WERI-Rb-1 (cell line): ENCODE results near the gene EPHA4.

Experiments
- DNase-seq: peaks from one replicate; pipeline ENCODE4 v3.0.0-alpha.2; 2020
- H3K27ac ChIP-seq: fragments of 250-450 bp; sonication (Bioruptor Pico); 2 replicates; pipeline ENCODE4 v1.5.1; 2020; ENCODE audit warnings: mild to moderate bottlenecking, moderate library complexity
- H3K27me3 ChIP-seq: fragments of 250-450 bp; sonication (Bioruptor Pico); 2 replicates; pipeline ENCODE4 v1.5.1; 2021; ENCODE audit warnings: mild to moderate bottlenecking, low read depth, moderate library complexity; ENCODE audit not compliant: insufficient read depth, severe bottlenecking
- H3K36me3 ChIP-seq: fragments of 250-450 bp; sonication (Bioruptor Pico); 2 replicates; pipeline ENCODE4 v1.5.1; 2020; ENCODE audit warnings: mild to moderate bottlenecking, moderate library complexity
- H3K4me3 ChIP-seq: 2 replicates; pipeline ENCODE4 v1.5.1; 2011; ENCODE audit warnings: low read depth, mild to moderate bottlenecking, control low read depth, low read length
- H3K9me3 ChIP-seq: fragments of 250-450 bp; sonication (Bioruptor Pico); 2 replicates; pipeline ENCODE4 v1.5.1; 2021; ENCODE audit warnings: mild to moderate bottlenecking, moderate library complexity; ENCODE audit not compliant: severe bottlenecking
- CTCF ChIP-seq: IDR thresholded peaks from 2 replicates; pipeline ENCODE4 v1.5.1; 2011; ENCODE audit warnings: low read depth, mild to moderate bottlenecking, control low read depth, inconsistent platforms, low read length

The EPHA4 gene

GRCh38 chr2:221521233-221521845, 50.8 kb downstream of the EPHA4 start:
- H3K36me3 ChIP-seq, result no peaks in the 10 kb centered on the region
- no peak for TF ChIP-seq CTCF
- no peaks in the 10 kb centered on the region for H3K27me3 ChIP-seq
- no peak overlapping the region for H3K4me3 ChIP-seq
- H3K27ac ChIP-seq, result no peak overlapping the region
- H3K9me3 ChIP-seq, result no peaks in the 10 kb centered on the region
- DNase-seq, result no peak

GRCh38 chr2:221518935-221519625, 53.0 kb downstream of the EPHA4 start:
- Histone ChIP-seq H3K27me3 (no peaks in the 10 kb centered on the region), H3K27ac (no peak overlapping the region), H3K9me3 (no peaks in the 10 kb centered on the region), H3K36me3 (no peaks in the 10 kb centered on the region), H3K4me3 (no peak overlapping the region)
- TF ChIP-seq CTCF, result no peak
- DNase-seq, result no peak

GRCh38 chr2:221518201-221518934, 53.7 kb downstream of the EPHA4 start:
- no peaks in the 10 kb centered on the region for H3K9me3 ChIP-seq
- no peak for TF ChIP-seq CTCF
- H3K27ac ChIP-seq, result no peak overlapping the region
- DNase-seq, result no peak
- H3K27me3 ChIP-seq, result no peaks in the 10 kb centered on the region
- H3K4me3 ChIP-seq, result no peak overlapping the region
- no peaks in the 10 kb centered on the region for H3K36me3 ChIP-seq

- DNase-seq, result no peak
- Histone ChIP-seq H3K27ac (no peak overlapping the region), H3K27me3 (no peaks in the 10 kb centered on the region), H3K36me3 (no peaks in the 10 kb centered on the region), H3K4me3 (no peak overlapping the region), H3K9me3 (no peaks in the 10 kb centered on the region)
- no peak for TF ChIP-seq CTCF
These were observed 54.4 kb downstream of the EPHA4 start for GRCh38 chr2:221517696-221518151.

GRCh38 chr2:221517146-221517695, 54.9 kb downstream of the EPHA4 start:
- Histone ChIP-seq H3K27ac (no peak overlapping the region), H3K27me3 (no peaks in the 10 kb centered on the region), H3K9me3 (no peaks in the 10 kb centered on the region), H3K36me3 (no peaks in the 10 kb centered on the region), H3K4me3 (no peak overlapping the region)
- DNase-seq, result no peak
- no peak for TF ChIP-seq CTCF
